Caco-2 (cell line): ENCODE data around the gene OR5AR1. TPM values are rescaled to one million over a fixed set of nuclear protein-coding genes. Genes with fewer than 3 reads are reported as not detected.
"Not testable (repeated sequence)": the region's sequence is repeated elsewhere in the genome, so short reads cannot be mapped to it uniquely, and the experiment has no call there.

ENCODE experiments used
- BruUV-seq: library from RNA; stranded (reverse); fragments of 400-500 nt; replicated peaks from 2 replicates; lab custom pipeline; 2021; lab: Mats Ljungman, UMichigan
- CTCF ChIA-PET: fragments of 300-600 bp; sonication (Branson Sonifier 250); formaldehyde crosslinking; loops from one replicate; lab custom pipeline; 2022; ENCODE audit warnings: antibody characterized with exemption; lab: Charles Lee
- POLR2A ChIA-PET: fragments of 300-600 bp; sonication (Branson Sonifier 250); formaldehyde crosslinking; loops from one replicate; lab custom pipeline; 2022; ENCODE audit warnings: antibody characterized with exemption; lab: Charles Lee
- DNase-seq, 2 experiments: peaks; one replicate each; pipeline versions ENCODE4 v3.0.0 to v3.0.0-alpha.2; 2020 to 2022
- H3K27me3 ChIP-seq: replicated peaks from 2 replicates; pipeline ENCODE4 v1.6.0; 2011; ENCODE audit warnings: low read length; ENCODE audit not compliant: control insufficient read depth, insufficient read depth
- H3K36me3 ChIP-seq: 2 replicates; pipeline ENCODE4 v1.5.1; 2011; ENCODE audit warnings: low read length; ENCODE audit not compliant: control insufficient read depth, insufficient read depth
- H3K4me1 ChIP-seq: fragments of 250-450 bp; sonication (Bioruptor Pico); 2 replicates; pipeline ENCODE4 v1.5.1; 2020; ENCODE audit warnings: mild to moderate bottlenecking
- H3K4me3 ChIP-seq: 2 replicates; pipeline ENCODE4 v1.5.1; 2011; ENCODE audit warnings: low read depth, mild to moderate bottlenecking, control low read depth, low read length
- H3K9me3 ChIP-seq: fragments of 250-450 bp; sonication (Bioruptor Pico); 2 replicates; pipeline ENCODE4 v1.5.1; 2020; ENCODE audit warnings: mild to moderate bottlenecking, moderate library complexity
- H3K27ac Mint-ChIP-seq: one replicate; pipeline ENCODE4 v1.8.0; 2022; ENCODE audit warnings: mixed read lengths; ENCODE audit not compliant: unreplicated experiment
- H3K27me3 Mint-ChIP-seq: one replicate; pipeline ENCODE4 v1.8.0; 2022; ENCODE audit warnings: mixed read lengths; ENCODE audit not compliant: insufficient read depth, unreplicated experiment
- H3K36me3 Mint-ChIP-seq: one replicate; pipeline ENCODE4 v1.8.0; 2022; ENCODE audit warnings: mild to moderate bottlenecking, mixed read lengths; ENCODE audit not compliant: insufficient read depth, unreplicated experiment
- H3K4me1 Mint-ChIP-seq: one replicate; pipeline ENCODE4 v1.8.0; 2022; ENCODE audit warnings: low read depth, mixed read lengths; ENCODE audit not compliant: unreplicated experiment
- H3K4me3 Mint-ChIP-seq: one replicate; pipeline ENCODE4 v1.8.0; 2022; ENCODE audit warnings: mild to moderate bottlenecking, moderate library complexity, mixed read lengths; ENCODE audit not compliant: unreplicated experiment
- H3K9me3 Mint-ChIP-seq: one replicate; pipeline ENCODE4 v1.8.0; 2022; ENCODE audit warnings: mixed read lengths; ENCODE audit not compliant: unreplicated experiment
- CTCF ChIP-seq, 2 experiments: fragments of 200-600 bp in 1 of 2; IDR thresholded peaks; 1 replicate in 1 of 2; 2 replicates in 1 of 2; pipeline versions ENCODE4 v1.5.1 to v1.8.0; 2011 to 2022; ENCODE audit warnings: antibody characterized with exemption in 1 of 2, control low read depth in 1 of 2, inconsistent platforms in 1 of 2, low read depth in 1 of 2, low read length in 1 of 2, mild to moderate bottlenecking in 1 of 2, moderate library complexity in 1 of 2; ENCODE audit not compliant: insufficient read depth in 1 of 2, severe bottlenecking in 1 of 2, unreplicated experiment in 1 of 2
- intact Hi-C: fragments of 100-400 bp; cut with micrococcal nuclease; formaldehyde crosslinking; loops from one replicate; pipeline ENCODE4 v1.10.0; 2022; ENCODE audit not compliant: unreplicated experiment
- total RNA-seq: library from RNA; stranded (reverse); gene quantifications from 2 replicates; pipeline ENCODE4 v1.2.3, GENCODE V29; 2022

The OR5AR1 gene
- total RNA-seq, 1 experiment from 2014 or later, result not detected

GRCh38 chr11:56688554-56689100, 25.1 kb downstream of the OR5AR1 start:
- intact Hi-C loops, result no loop called here
- Mint-ChIP-seq H3K4me3 (no peak overlapping the region), H3K9me3 (no peaks in the 10 kb centered on the region), H3K27me3 (peaks cover 4% of the 10 kb centered on the region), H3K36me3 (no peaks in the 10 kb centered on the region), H3K27ac (no peak overlapping the region), H3K4me1 (no peaks in the 10 kb centered on the region)
- ChIA-PET CTCF (no interaction called here), POLR2A (no interaction called here)
- Histone ChIP-seq H3K9me3 (no peaks in the 10 kb centered on the region), H3K27me3 (no peaks in the 10 kb centered on the region), H3K36me3 (no peaks in the 10 kb centered on the region), H3K4me3 (no peak overlapping the region), H3K4me1 (no peaks in the 10 kb centered on the region)
- DNase-seq, result no peak
- BruUV-seq, result no TSS peak
- TF ChIP-seq CTCF (IDR thresholded peaks at IDR 0.05; ENCODE audit: insufficient read depth in 1 of 2, low read depth in 1 of 2, low read length in 1 of 2, severe bottlenecking in 1 of 2, unreplicated experiment in 1 of 2), result no peak

GRCh38 chr11:56691179-56691578, 27.7 kb downstream of the OR5AR1 start:
- H3K36me3 ChIP-seq, H3K27me3 ChIP-seq, BruUV-seq, CTCF ChIA-PET, intact Hi-C loops, H3K4me1 ChIP-seq, DNase-seq, H3K36me3 Mint-ChIP-seq, H3K4me3 Mint-ChIP-seq, H3K9me3 ChIP-seq, POLR2A ChIA-PET, H3K4me3 ChIP-seq, H3K4me1 Mint-ChIP-seq, H3K9me3 Mint-ChIP-seq, H3K27ac Mint-ChIP-seq, H3K27me3 Mint-ChIP-seq: not testable (repeated sequence)

GRCh38 chr11:56693428-56693827, 29.9 kb downstream of the OR5AR1 start:
- H3K4me3 ChIP-seq, result no peak overlapping the region
- H3K27me3 ChIP-seq, result no peaks in the 10 kb centered on the region
- no TSS peak for BruUV-seq
- no peak for TF ChIP-seq CTCF (IDR thresholded peaks at IDR 0.05; ENCODE audit: insufficient read depth in 1 of 2, low read depth in 1 of 2, low read length in 1 of 2, severe bottlenecking in 1 of 2, unreplicated experiment in 1 of 2)
- intact Hi-C loops, result no loop called here
- Mint-ChIP-seq H3K4me3 (no peak overlapping the region), H3K27me3 (peaks cover 7% of the 10 kb centered on the region), H3K36me3 (no peaks in the 10 kb centered on the region), H3K4me1 (no peaks in the 10 kb centered on the region), H3K9me3 (no peaks in the 10 kb centered on the region), H3K27ac (no peak overlapping the region)
- no peaks in the 10 kb centered on the region for H3K9me3 ChIP-seq
- no peaks in the 10 kb centered on the region for H3K4me1 ChIP-seq
- CTCF ChIA-PET, result no interaction called here
- H3K36me3 ChIP-seq, result no peaks in the 10 kb centered on the region
- DNase-seq, result no peak
- POLR2A ChIA-PET, result no interaction called here

GRCh38 chr11:56698795-56699194, 35.3 kb downstream of the OR5AR1 start, which contains the start of gene OR9G1:
Gene OR9G1, plus strand, starts transcription at chr11:56699095. Its CDS starts 1,293 bp downstream, at chr11:56700388.
- no peaks in the 10 kb centered on the region for H3K9me3 Mint-ChIP-seq
- no peak for DNase-seq
- H3K27me3 Mint-ChIP-seq, result peaks cover 11% of the 10 kb centered on the region
- Histone ChIP-seq H3K36me3 (no peaks in the 10 kb centered on the region), H3K9me3 (no peaks in the 10 kb centered on the region), H3K4me3 (no peak within 1 kb of the TSS), H3K4me1 (no peaks in the 10 kb centered on the region), H3K27me3 (no peaks in the 10 kb centered on the region)
- no peak within 1 kb of the TSS for H3K27ac Mint-ChIP-seq
- no peaks in the 10 kb centered on the region for H3K4me1 Mint-ChIP-seq
- intact Hi-C loops, result no loop called here
- POLR2A ChIA-PET, result no interaction called here
- H3K4me3 Mint-ChIP-seq, result no peak within 1 kb of the TSS
- BruUV-seq, result no TSS peak
- no peak for TF ChIP-seq CTCF (IDR thresholded peaks at IDR 0.05; ENCODE audit: insufficient read depth in 1 of 2, low read depth in 1 of 2, low read length in 1 of 2, severe bottlenecking in 1 of 2, unreplicated experiment in 1 of 2)
- CTCF ChIA-PET, result no interaction called here
- H3K36me3 Mint-ChIP-seq, result no peaks in the 10 kb centered on the region
